Measurements from ENCODE around the gene TNXB. TPM values are rescaled to one million over a fixed set of nuclear protein-coding genes. Genes with fewer than 3 reads are reported as not detected.

Gene TNXB
- total and polyA plus RNA-seq, 2 of the 4 experiments (the other 2 are of a cell fraction), result 0.05 TPM; not detected in 1

DNA sequence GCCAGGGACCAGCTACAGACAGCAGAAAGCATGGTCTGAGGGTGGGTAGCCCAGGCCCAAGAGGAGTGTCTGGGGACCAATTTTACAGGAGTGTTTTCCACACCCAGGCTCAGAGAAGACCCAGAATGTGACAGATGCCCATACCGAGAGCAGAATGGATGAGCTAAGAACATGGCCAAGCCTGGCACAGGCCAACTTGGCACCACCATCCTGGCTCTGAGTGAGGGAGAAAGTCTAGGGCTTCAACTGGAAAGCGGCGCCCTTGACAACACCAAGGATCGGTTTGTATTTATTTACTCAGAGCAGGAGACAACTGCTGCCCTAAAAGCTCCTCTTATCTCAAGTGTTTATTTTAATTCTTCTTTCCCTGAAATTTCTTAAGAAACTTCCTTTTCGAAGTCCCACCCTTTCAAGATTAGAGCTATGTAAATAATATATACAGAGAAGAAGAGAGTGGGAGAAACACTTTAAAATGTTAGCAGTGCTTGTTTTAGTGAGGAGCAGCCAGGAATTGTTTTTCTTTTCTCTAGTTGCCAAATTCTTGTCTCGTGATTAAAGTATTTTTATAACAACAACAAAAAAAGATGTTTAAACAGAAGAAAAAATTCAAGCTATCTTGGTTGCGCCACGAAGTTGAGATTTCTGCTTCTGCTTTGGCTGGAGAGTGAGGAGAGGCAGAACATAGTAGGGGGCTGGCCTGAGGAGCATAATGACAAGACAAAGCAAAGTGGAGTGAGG lies 16.2 kb downstream of the TNXB start:
- Histone ChIP-seq H3K9ac (ENCODE audit: low read depth, low read length) (peak overlapping the region; percentile 50; the same call in 1 of the 2 replicates), H3K18ac (ENCODE audit: low read depth, low read length) (peak overlapping the region; percentile 75), H2BK20ac (ENCODE audit: low read depth, low read length) (peak overlapping the region; percentile 81), H3K9me3 (ENCODE audit: control insufficient read depth, insufficient read depth, low read length) (no peaks in the 10 kb centered on the region; the same call in 1 of the 2 replicates), H3K4me2 (ENCODE audit: low read depth, low read length) (peak overlapping the region; percentile 52), H4K20me1 (ENCODE audit: insufficient read depth, low read length) (peaks cover 18% of the 10 kb centered on the region), H3K14ac (replicated peaks; ENCODE audit: low read depth, low read length) (peak overlapping the region; percentile 74), H2BK15ac (ENCODE audit: low read depth, low read length) (peak overlapping the region; percentile 7; the same call in 2 of the 3 replicates), H3K9me1 (ENCODE audit: insufficient read depth, low read length) (peaks cover 25% of the 10 kb centered on the region), H3K23ac (ENCODE audit: low read depth, low read length) (peak overlapping the region; percentile 41), H3K4me1 (ENCODE audit: control insufficient read depth, insufficient read depth, low read length) (peaks cover 24% of the 10 kb centered on the region), H2BK5ac (ENCODE audit: low read depth, low read length, poor library complexity, severe bottlenecking) (peak overlapping the region; percentile 73), H2AK9ac (replicated peaks; ENCODE audit: low read depth, low read length, poor library complexity) (peak overlapping the region; percentile 73), H2BK120ac (ENCODE audit: low read depth, low read length) (peak overlapping the region; percentile 94), H3K36me3 (ENCODE audit: control insufficient read depth, insufficient read depth, low read length) (no peaks in the 10 kb centered on the region), H3K27me3 (ENCODE audit: control insufficient read depth, insufficient read depth, low read length) (peaks cover 62% of the 10 kb centered on the region), H3K27ac (ENCODE audit: insufficient read depth, low read length) (peak overlapping the region; percentile 92), H3K4me3 (ENCODE audit: insufficient read depth, low read depth, low read length) (no peak overlapping the region), H4K8ac (ENCODE audit: low read depth in 2 of 2, low read length in 2 of 2) (peak overlapping the region; percentile 0 to 38; a peak in 1 of 4 replicates), H3K4ac (ENCODE audit: low read depth, low read length) (peak overlapping the region; percentile 87), H3K56ac (ENCODE audit: extremely low read depth, insufficient read depth, low read length) (peak overlapping the region; percentile 51), H2AK5ac (ENCODE audit: low read depth, low read length) (peak overlapping the region; percentile 37; the same call in 1 of the 2 replicates), H4K5ac (ENCODE audit: low read depth, low read length) (peak overlapping the region; percentile 62; the same call in 1 of the 2 replicates), H3K79me1 (ENCODE audit: low read depth in 1 of 2, low read length in 2 of 2) (no peaks in the 10 kb centered on the region), H2AFZ (replicated peaks; ENCODE audit: low read length, poor library complexity) (no peak overlapping the region), H4K91ac (ENCODE audit: insufficient read depth, low read depth, low read length) (peak overlapping the region; percentile 80)
- peak; percentile 84 for DNase-seq
- POLR2A ChIA-PET (ENCODE audit: unreplicated experiment), result interaction anchor here (0.6 kb wide), 2 partner anchors 557 to 745 kb away, joined by 3 to 9 read pairs; no protein-coding TSS in a partner anchor
- in situ Hi-C loops (cut with MboI; ENCODE audit: low sequenced_read_pairs) (no loop called here), intact Hi-C loops (cut with micrococcal nuclease) (loop anchor here (2.0 kb wide), 1 partner anchor 62 kb away; the partner anchor contains the start of gene PPT2), dilution Hi-C loops (cut with HindIII; ENCODE audit: low sequenced_read_pairs, unreplicated experiment) (no loop called here)
- CTCF ChIA-PET, result interaction anchor here (1.1 to 1.5 kb wide), 3 partner anchors 21 to 35 kb away, joined by 3 to 4 read pairs (median 4); partner anchors contain the start of gene ATF6B
- ATAC-seq (ENCODE audit: low read depth), result peak; percentile 87
- TF ChIP-seq CEBPB (IDR thresholded peaks at IDR 0.05; ENCODE audit: low read depth, low read length) (peak; percentile 78), USF2 (IDR thresholded peaks at IDR 0.05; ENCODE audit: low read depth, low read length) (no peak), BHLHE40 (IDR thresholded peaks at IDR 0.05; ENCODE audit: low read depth, low read length) (peak; percentile 93), CHD1 (IDR thresholded peaks at IDR 0.05; ENCODE audit: low read depth, low read length) (no peak), RFX5 (IDR thresholded peaks at IDR 0.05; ENCODE audit: low read depth, low read length) (no peak), FOS (IDR thresholded peaks at IDR 0.05; ENCODE audit: low read depth, low read length) (no peak), MAZ (IDR thresholded peaks at IDR 0.05; ENCODE audit: borderline replicate concordance, low read depth, low read length) (no peak)
- TF ChIP-seq, protein P1, sequence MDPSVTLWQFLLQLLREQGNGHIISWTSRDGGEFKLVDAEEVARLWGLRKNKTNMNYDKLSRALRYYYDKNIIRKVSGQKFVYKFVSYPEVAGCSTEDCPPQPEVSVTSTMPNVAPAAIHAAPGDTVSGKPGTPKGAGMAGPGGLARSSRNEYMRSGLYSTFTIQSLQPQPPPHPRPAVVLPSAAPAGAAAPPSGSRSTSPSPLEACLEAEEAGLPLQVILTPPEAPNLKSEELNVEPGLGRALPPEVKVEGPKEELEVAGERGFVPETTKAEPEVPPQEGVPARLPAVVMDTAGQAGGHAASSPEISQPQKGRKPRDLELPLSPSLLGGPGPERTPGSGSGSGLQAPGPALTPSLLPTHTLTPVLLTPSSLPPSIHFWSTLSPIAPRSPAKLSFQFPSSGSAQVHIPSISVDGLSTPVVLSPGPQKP (IDR thresholded peaks at IDR 0.05; ENCODE audit: borderline replicate concordance, low read depth, low read length), result no peak
- TF ChIP-seq, protein P2, sequence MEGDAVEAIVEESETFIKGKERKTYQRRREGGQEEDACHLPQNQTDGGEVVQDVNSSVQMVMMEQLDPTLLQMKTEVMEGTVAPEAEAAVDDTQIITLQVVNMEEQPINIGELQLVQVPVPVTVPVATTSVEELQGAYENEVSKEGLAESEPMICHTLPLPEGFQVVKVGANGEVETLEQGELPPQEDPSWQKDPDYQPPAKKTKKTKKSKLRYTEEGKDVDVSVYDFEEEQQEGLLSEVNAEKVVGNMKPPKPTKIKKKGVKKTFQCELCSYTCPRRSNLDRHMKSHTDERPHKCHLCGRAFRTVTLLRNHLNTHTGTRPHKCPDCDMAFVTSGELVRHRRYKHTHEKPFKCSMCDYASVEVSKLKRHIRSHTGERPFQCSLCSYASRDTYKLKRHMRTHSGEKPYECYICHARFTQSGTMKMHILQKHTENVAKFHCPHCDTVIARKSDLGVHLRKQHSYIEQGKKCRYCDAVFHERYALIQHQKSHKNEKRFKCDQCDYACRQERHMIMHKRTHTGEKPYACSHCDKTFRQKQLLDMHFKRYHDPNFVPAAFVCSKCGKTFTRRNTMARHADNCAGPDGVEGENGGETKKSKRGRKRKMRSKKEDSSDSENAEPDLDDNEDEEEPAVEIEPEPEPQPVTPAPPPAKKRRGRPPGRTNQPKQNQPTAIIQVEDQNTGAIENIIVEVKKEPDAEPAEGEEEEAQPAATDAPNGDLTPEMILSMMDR (conservative IDR thresholded peaks at IDR 0.05; ENCODE audit: low read depth, low read length), result no peak
- 0% methylated on average over 2 of the region's 8 CpGs; no CpG with 5 or more reads in 1 of the 2 experiments for WGBS, 2 experiments (ENCODE audit: extremely low coverage in 2 of 2, insufficient read length in 1 of 2)
- no TSS peak for BruUV-seq (replicated peaks)
